H1 (cell line): ENCODE data around the gene ETS1.

ENCODE experiments used
- CHD1 ChIP-seq: IDR thresholded peaks from 2 replicates; pipeline ENCODE4 v1.6.1; 2012; ENCODE audit warnings: low read depth, low read length, improper control_type of control experiment
- EGR1 ChIP-seq: IDR thresholded peaks from 2 replicates; pipeline ENCODE4 v1.6.1; 2011; ENCODE audit warnings: low read depth, low read length, borderline replicate concordance
- FOSL1 ChIP-seq: IDR thresholded peaks from 2 replicates; pipeline ENCODE4 v1.6.1; 2011; ENCODE audit warnings: mild to moderate bottlenecking, low read depth, low read length, moderate library complexity; ENCODE audit not compliant: insufficient read depth
- NRF1 ChIP-seq: IDR thresholded peaks from 2 replicates; pipeline ENCODE4 v1.6.1; 2011; ENCODE audit warnings: mild to moderate bottlenecking, low read depth, low read length, improper control_type of control experiment
- POLR2A ChIP-seq, 2 experiments: IDR thresholded peaks; 1 replicate in 1 of 2; 2 replicates in 1 of 2; pipeline ENCODE4 v1.6.1; 2011; ENCODE audit warnings: low read depth in 2 of 2, low read length in 2 of 2, mild to moderate bottlenecking in 2 of 2; ENCODE audit errors: control extremely low read depth in 1 of 2
- RFX5 ChIP-seq: IDR thresholded peaks from 2 replicates; pipeline ENCODE4 v1.6.1; 2011; ENCODE audit warnings: low read depth, low read length, improper control_type of control experiment, borderline replicate concordance
- TEAD4 ChIP-seq: IDR thresholded peaks from 2 replicates; pipeline ENCODE4 v1.6.1; 2012; ENCODE audit warnings: low read depth, low read length, inconsistent platforms, mixed read lengths
- TF ChIP-seq, protein P1 (sequence below), 3 experiments: IDR thresholded peaks; 1 replicate in 2 of 3; 2 replicates in 1 of 3; pipeline versions ENCODE4 v1.5.1 to v1.6.1; 2011; ENCODE audit warnings: low read length in 3 of 3, mild to moderate bottlenecking in 3 of 3, inconsistent platforms in 2 of 3, low read depth in 1 of 3, moderate library complexity in 1 of 3; ENCODE audit not compliant: insufficient read depth in 1 of 3; ENCODE audit errors: control extremely low read depth in 1 of 3
- TF ChIP-seq, protein P2 (sequence below): IDR thresholded peaks from 2 replicates; pipeline ENCODE4 v1.6.1; 2011; ENCODE audit warnings: low read length, improper control_type of control experiment

DNA sequence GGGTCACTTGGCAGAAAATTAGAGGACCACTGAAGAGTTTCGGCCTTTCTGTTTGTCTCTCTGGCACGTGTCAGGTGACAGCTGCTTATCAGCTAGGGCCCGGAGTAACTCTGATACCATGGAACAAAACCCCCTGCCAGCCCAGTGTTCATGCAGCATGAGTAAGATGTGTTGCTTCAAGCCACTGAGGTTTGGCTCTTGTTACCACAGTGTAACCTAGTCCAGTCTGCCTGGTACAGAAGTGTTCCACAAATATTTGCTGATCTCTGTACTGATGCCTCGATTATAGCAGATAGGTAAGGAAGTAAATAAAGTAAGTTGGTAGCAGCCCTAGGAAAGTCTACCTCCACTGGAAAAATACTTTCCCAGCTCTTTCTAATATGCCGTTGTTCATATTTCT lies 20.5 kb upstream of the ETS1 start:
- TF ChIP-seq FOSL1 (no peak), RFX5 (no peak), NRF1 (no peak), POLR2A (IDR thresholded peaks at IDR 0.05; ENCODE audit: control extremely low read depth in 1 of 2, low read depth in 2 of 2, low read length in 2 of 2) (no peak), EGR1 (no peak), CHD1 (no peak), TEAD4 (no peak)
- TF ChIP-seq, protein P1, sequence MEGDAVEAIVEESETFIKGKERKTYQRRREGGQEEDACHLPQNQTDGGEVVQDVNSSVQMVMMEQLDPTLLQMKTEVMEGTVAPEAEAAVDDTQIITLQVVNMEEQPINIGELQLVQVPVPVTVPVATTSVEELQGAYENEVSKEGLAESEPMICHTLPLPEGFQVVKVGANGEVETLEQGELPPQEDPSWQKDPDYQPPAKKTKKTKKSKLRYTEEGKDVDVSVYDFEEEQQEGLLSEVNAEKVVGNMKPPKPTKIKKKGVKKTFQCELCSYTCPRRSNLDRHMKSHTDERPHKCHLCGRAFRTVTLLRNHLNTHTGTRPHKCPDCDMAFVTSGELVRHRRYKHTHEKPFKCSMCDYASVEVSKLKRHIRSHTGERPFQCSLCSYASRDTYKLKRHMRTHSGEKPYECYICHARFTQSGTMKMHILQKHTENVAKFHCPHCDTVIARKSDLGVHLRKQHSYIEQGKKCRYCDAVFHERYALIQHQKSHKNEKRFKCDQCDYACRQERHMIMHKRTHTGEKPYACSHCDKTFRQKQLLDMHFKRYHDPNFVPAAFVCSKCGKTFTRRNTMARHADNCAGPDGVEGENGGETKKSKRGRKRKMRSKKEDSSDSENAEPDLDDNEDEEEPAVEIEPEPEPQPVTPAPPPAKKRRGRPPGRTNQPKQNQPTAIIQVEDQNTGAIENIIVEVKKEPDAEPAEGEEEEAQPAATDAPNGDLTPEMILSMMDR (IDR thresholded peaks at IDR 0.05; ENCODE audit: control extremely low read depth in 1 of 3, insufficient read depth in 1 of 3, low read depth in 1 of 3, low read length in 3 of 3): no peak
- TF ChIP-seq, protein P2, sequence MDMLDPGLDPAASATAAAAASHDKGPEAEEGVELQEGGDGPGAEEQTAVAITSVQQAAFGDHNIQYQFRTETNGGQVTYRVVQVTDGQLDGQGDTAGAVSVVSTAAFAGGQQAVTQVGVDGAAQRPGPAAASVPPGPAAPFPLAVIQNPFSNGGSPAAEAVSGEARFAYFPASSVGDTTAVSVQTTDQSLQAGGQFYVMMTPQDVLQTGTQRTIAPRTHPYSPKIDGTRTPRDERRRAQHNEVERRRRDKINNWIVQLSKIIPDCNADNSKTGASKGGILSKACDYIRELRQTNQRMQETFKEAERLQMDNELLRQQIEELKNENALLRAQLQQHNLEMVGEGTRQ: no peak
